CD4-positive, alpha-beta T cell treated with Interleukin-1 beta for 1 hour (primary cell): Measurements from ENCODE around the gene DHRSX.
"Not testable (repeated sequence)": the region's sequence is repeated elsewhere in the genome, so short reads cannot be mapped to it uniquely, and the experiment has no call there.

Experiments
- DNase-seq, 2 donors: peaks; one replicate each; pipeline ENCODE4 v3.0.0-alpha.2; 2020 to 2022

The DHRSX gene

DNA sequence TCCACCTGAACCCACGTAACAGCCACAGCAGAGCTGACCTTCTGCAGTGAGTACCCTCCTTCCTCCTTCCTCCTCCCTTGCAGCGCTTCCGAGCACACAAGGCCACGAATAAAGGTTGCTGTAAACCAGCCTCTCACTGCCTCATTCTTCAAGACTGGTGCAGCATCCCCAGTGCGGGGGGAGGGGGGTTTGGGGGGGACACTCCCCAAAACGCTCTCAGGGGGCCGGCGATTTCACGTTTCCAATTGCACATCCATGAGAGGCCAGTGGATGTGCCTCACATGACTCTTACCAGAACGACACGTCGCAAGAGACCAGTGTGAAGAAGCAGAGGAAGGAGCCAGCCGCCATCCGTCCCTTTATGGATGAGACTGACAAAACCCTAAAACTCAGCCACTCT, 5.2 kb downstream of the DHRSX start:
- no peak for DNase-seq

DNA sequence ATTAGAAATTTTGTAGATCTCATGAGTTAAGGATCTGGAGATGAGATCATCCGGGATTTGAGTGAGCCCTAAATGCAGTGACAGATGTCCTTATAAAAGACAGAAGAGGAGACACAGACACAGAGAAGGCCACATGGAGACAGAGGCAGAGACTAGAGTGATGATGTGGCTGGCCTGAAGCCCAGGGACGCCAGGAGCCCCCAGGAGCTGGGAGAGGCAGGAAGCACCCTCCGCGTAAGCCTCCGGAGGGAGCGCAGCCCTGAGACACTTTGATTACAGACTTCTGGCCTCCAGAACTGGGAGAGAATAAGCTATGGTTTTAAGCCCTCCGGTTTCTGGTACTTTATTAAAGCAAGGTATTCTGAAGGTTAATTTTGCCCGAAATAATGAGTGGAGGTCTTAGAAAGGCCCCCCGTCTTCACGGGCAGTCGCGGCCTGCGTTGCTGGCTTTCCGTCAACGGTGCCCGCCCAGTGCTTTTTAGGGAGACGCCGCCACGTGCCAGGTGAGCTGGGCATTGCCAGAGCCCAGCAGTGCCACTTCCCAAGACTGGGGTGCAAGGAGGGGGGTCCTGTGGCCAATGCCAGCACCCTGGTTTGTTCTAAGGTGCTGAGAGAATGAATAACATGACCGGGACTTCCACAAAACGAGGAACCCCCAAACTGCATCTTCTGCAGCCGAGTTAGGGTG, 8.1 kb downstream of the DHRSX start:
- DNase-seq: no peak

DNA sequence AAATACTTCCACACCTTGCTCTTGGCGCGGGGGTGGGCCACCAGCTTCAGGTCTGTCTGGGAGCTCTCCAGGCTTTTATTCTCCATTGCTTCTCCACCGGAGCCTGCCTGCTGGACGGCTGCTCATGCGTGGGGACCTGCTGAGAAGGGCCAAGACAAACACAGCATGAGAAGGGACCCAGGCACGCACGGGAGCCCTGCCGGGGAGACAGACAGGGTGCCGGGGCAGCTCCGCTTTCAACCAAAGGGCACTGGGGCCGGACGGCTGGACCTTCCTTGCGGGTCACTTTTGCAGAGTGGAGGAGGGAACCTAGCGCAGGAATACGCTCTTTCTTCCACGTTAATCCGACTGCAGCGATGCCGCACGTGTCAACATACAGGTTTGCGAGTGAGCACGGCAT, 10.1 kb downstream of the DHRSX start:
- no peak for DNase-seq

- DNase-seq: no peak
Observed at GRCh38 chrX:2489446-2490445, 11.0 kb downstream of the DHRSX start.

GRCh38 chrX:2488621-2489285, 12.0 kb downstream of the DHRSX start:
- no peak for DNase-seq

DNA sequence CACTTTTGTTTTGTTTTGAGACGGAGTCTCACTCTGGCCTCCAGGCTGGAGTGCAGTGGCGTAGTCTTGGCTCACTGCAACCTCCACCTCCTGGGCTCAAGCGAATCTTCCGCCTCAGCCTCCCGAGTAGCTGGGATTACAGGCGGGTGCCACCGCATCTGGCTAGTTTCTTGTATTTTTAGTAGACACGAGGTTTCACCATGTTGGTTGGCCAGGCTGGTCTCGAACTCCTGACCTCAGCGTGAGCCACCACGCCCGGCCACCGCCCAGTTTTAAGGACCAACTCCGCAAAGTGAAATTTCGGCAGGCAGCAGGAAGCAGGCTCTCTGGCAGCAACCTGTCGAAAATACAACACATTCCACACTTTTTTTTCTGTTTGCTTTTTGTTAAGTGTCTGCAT, 13.4 kb downstream of the DHRSX start:
- no peak for DNase-seq

GRCh38 chrX:2486476-2487133, 14.2 kb downstream of the DHRSX start:
- no peak for DNase-seq

- no peak for DNase-seq
Observed at GRCh38 chrX:2485789-2486345, 14.9 kb downstream of the DHRSX start.

DNA sequence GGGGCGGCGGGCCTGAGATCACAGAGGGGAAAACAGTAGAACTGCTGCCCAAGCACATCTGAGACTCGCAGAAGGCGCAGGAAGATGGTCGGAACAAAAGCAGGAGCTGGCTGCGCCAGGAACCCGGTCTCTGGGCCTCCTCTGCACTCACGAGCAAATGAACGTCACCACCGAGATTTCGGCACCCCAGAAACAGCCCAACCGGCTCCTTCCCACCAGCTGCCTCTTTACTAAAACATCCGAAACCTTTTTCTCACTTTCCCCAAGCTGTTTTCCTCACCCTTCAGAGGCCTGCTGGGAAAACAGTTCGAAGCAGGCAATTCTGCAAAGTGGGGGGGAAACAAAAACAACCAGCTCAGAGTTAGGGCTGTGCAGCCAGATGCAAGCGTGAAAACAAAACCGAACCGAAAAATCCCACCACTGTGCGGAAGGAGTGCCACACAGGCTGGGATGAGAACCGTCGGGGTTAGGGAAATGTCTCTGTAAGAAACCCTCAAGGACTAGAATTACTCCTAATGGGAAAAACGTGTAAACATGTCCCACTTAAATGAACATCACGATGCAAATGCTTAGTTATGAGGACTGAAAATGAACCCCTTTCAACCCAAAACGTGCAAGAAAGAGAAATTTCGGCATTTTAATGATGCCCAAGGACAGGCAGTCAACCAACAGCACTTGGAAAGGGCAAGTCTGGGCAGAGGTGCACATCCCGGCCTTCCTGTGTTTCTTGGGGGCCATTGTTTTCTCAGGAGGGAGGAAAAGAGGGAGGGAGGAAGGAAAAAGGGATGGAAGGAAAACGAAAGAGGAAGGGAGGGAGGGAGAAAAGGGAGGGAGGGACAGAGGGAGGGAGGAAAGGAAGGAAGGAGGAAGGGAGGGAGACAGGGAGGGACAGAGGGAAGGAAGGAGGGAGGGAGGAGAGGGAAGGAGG, 15.8 kb downstream of the DHRSX start:
- DNase-seq: no peak

DNA sequence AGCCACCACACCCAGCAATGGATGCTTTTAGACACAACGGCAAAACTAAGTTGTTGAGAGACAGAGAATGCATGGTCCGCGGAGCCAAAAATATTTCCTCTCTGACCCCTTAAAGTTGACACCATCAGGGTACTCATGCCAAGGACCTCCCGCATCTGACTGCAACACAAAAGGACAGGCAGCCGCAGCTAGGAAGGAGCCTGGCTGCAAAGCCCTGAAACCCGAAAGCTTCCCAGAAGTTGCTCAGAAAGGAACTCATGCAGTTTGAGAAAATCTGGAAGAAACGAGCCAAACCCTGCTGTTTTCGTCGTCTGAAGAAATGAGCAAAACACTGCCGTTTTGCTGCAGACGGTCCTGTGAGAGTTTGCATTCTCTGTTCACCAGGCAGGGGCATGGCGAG, 16.5 kb downstream of the DHRSX start:
- no peak for DNase-seq

DNA sequence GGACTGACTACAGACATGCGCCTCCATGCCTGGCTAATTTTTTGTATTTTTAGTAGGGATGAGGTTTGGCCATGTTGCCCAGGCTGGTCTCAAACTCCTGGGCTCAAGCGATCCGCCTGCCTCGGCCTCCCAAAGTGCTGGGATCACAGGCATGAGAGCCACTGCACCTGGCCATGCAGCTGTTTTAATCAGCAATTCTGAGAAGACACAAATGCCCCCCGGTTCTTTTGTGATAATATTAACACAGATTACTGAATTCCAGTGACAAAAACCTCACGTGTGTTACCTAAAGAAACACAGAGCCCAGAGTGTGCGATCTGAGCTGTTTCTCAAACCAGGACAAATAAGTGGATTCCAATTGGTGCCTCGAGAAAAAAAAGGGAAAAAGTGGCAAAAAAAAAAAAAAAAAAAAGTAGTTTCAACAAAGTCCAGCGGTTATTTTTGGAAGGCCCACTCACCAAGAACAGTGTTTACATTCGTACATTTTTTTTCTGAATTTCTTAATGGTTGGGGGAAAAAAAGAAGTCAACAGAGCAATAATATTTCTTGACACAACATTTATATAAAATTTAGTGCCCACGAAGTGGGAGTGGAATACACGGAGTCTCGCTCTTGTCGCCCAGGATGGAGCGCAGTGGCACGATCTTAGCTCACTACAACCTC, 17.2 kb downstream of the DHRSX start:
- no peak for DNase-seq

- not testable (repeated sequence) for DNase-seq
Observed at GRCh38 chrX:2481597-2481996, 19.2 kb downstream of the DHRSX start.

DNA sequence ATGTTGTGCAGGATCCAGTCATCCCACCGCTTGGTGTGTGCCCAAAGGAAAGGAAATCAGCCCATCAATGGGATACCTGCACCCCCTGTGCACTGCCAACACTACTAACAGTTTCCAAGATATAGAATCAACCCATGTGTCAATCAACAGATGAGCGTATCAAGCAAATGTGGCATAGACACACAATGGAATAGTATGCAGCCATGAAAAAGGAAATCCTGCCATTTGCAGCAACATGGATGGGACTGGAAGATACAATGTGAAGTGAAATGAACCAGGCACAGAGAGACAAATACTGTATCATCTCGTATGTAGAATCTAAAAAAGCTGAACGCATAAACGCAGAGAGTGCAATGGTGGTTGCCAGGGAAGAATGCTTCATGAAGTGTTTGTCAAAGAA, 20.8 kb downstream of the DHRSX start:
- not testable (repeated sequence) for DNase-seq

- no peak for DNase-seq
Observed at GRCh38 chrX:2479420-2479780, 21.4 kb downstream of the DHRSX start.

DNA sequence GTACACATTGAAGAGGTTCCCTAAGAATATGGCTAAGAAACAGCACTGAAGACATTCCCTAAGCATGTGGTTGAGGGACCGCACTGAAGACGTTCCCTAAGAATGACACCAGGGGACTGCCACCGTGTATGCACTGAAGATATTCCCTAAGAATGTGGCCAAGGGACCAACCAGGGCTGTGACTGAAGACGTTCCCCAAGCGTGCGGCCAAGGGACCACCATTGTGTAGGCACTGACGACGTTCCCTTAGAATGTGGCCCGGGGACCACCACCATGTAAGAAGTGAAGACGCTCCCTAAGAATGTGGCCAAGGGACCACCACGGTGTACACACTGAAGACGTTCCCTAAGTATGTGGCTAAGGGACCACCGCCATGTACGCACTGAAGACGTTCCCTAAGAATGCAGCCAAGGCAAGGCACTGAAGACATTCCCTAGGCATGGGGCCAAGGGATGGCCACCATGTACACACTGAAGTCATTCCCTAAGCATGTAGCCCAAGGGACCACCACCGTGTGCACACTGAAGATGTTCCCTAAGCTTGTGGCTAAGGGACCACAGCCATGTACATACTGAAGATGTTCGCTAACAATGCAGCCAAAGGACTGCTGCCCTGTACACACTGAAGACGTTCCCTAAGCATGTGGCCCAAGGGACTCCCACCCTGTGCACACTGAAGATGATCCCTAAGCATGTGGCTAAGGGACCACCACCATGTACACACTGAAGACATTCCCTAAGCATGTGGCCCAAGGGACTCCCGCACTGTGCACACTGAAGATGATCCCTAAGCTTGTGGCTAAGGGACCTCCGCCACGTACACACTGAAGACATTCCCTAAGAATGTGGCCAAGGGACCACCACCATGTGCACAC, 22.0 kb downstream of the DHRSX start:
- DNase-seq: no peak

GRCh38 chrX:2477313-2477712, 23.5 kb downstream of the DHRSX start:
- not testable (repeated sequence) for DNase-seq

DNA sequence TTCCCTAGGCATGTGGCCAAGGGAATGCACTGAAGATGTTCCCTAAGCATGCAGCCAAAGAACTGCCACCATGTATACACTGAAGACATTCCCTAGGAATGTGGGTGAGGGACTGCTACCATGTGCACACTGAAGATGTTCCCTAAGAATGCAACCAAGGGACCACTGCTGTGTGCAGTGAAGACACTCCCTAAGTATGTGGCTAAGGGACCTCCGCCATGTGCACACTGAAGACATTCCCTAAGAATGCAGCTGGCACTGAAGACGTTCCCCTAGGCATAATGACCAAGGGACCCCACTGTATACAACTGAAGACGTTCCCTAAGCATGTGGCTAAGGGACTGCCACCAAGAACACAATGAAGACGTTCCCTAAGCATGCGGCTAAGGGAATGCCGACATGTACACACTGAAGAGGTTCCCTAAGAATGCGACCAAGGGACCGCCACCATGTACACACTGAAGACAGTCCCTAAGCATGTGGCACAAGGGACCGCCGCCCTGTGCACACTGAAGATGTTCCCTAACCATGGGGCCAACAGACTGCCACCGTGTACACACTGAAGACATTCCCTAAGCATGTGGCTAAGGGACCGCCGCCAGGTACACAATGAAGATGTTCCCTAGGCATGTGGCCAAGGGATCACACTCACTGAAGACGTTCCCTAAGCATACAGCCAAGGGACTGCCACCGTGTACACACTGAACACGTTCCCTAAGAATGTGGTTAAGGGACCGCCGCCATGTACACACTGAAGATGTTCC, 25.6 kb downstream of the DHRSX start:
- no peak for DNase-seq

GRCh38 chrX:2474280-2474962, 26.4 kb downstream of the DHRSX start:
- no peak for DNase-seq

DNA sequence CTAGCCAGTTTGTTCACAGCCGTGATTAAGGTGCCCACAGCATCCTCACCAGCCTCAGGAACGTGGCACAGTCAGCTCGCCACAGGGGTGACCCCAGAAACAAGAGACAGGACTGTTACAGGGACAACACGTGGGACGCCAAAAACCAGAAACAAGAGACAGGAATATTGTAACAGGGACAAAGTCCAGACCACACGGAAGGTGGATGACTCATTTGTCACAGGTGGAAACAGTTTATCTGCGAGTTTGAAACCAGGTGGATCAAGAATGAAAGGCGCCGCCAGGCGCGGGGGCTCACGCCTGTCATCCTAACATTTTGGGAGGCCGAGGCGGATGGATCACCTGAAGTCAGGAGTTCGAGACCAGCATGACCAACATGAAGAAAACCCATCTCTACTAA, 27.7 kb downstream of the DHRSX start:
- not testable (repeated sequence) for DNase-seq
